Measurements from ENCODE around the gene SVOP.
"Not testable (repeated sequence)": the region's sequence is repeated elsewhere in the genome, so short reads cannot be mapped to it uniquely, and the experiment has no call there.

GRCh38 chr12:109049794-109050193 is 28.9 kb upstream of the SVOP start:
- TF ChIP-seq CTCF, POLR2A (IDR thresholded peaks at IDR 0.05): not testable (repeated sequence)
